HFFc6 (cell line): ENCODE results near the gene ARHGEF25. TPM values are rescaled to one million over a fixed set of nuclear protein-coding genes. Genes with fewer than 3 reads are reported as not detected.
A peak's percentile ranks its signal among the peaks of the same experiment; 100 is the strongest.

ENCODE experiments used
- DNase-seq: peaks from one replicate; pipeline ENCODE4 v3.0.0-alpha.2; 2018
- H3K27ac Mint-ChIP-seq: 2 replicates; pipeline ENCODE4 v1.8.0; 2020; ENCODE audit warnings: mild to moderate bottlenecking, mixed read lengths
- H3K27me3 Mint-ChIP-seq: 2 replicates; pipeline ENCODE4 v1.8.0; 2021; ENCODE audit warnings: mild to moderate bottlenecking, moderate library complexity, mixed read lengths; ENCODE audit not compliant: insufficient read depth
- H3K36me3 Mint-ChIP-seq: 2 replicates; pipeline ENCODE4 v1.8.0; 2021; ENCODE audit warnings: low read depth, mixed read lengths
- H3K4me1 Mint-ChIP-seq: 2 replicates; pipeline ENCODE4 v1.8.0; 2020; ENCODE audit warnings: low read depth, mixed read lengths
- H3K4me3 Mint-ChIP-seq: 2 replicates; pipeline ENCODE4 v1.8.0; 2020; ENCODE audit warnings: mild to moderate bottlenecking, moderate library complexity, mixed read lengths
- H3K9me3 Mint-ChIP-seq: 2 replicates; pipeline ENCODE4 v1.8.0; 2020; ENCODE audit warnings: mild to moderate bottlenecking, mixed read lengths
- total RNA-seq, 6 experiments: library from RNA; stranded (reverse); fragmentation: NEBNext Ultra II Directional; extraction: Animal tissue kit (Norgen Biotek cat#: 25700); gene quantifications; 2 replicates in 1 of 6; 3 replicates in 5 of 6; pipeline ENCODE4 v1.2.3, GENCODE V29; 2021
- TF ChIP-seq, protein P1 (sequence below): fragments of 200-600 bp; sonication (generic); IDR thresholded peaks from 2 replicates; pipeline ENCODE4 v1.5.0; 2021; ENCODE audit warnings: antibody characterized with exemption, mild to moderate bottlenecking

ARHGEF25 gene
- total RNA-seq, 6 experiments from 2014 or later, result 10.2 to 21.9 (median 11.9) TPM

GRCh38 chr12:57591782-57592325 lies 19.4 kb upstream of the ARHGEF25 start:
- peak overlapping the region; percentile 40; the same call in 1 of the 2 replicates for H3K27ac Mint-ChIP-seq
- no peaks in the 10 kb centered on the region for H3K36me3 Mint-ChIP-seq
- no peak for DNase-seq
- peak overlapping the region; percentile 92 for H3K4me3 Mint-ChIP-seq
- peaks cover 26% of the 10 kb centered on the region for H3K4me1 Mint-ChIP-seq
- no peaks in the 10 kb centered on the region for H3K9me3 Mint-ChIP-seq
- TF ChIP-seq, protein P1, sequence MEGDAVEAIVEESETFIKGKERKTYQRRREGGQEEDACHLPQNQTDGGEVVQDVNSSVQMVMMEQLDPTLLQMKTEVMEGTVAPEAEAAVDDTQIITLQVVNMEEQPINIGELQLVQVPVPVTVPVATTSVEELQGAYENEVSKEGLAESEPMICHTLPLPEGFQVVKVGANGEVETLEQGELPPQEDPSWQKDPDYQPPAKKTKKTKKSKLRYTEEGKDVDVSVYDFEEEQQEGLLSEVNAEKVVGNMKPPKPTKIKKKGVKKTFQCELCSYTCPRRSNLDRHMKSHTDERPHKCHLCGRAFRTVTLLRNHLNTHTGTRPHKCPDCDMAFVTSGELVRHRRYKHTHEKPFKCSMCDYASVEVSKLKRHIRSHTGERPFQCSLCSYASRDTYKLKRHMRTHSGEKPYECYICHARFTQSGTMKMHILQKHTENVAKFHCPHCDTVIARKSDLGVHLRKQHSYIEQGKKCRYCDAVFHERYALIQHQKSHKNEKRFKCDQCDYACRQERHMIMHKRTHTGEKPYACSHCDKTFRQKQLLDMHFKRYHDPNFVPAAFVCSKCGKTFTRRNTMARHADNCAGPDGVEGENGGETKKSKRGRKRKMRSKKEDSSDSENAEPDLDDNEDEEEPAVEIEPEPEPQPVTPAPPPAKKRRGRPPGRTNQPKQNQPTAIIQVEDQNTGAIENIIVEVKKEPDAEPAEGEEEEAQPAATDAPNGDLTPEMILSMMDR, result no peak
- H3K27me3 Mint-ChIP-seq, result no peaks in the 10 kb centered on the region; the same call in 1 of the 2 replicates

GRCh38 chr12:57592551-57593165 lies 18.6 kb upstream of the ARHGEF25 start:
- H3K4me3 Mint-ChIP-seq, result peak overlapping the region; percentile 92
- DNase-seq, result no peak
- H3K27ac Mint-ChIP-seq, result no peak overlapping the region
- H3K36me3 Mint-ChIP-seq, result no peaks in the 10 kb centered on the region
- TF ChIP-seq, protein P1, result no peak
- H3K4me1 Mint-ChIP-seq, result peaks cover 26% of the 10 kb centered on the region
- no peaks in the 10 kb centered on the region for H3K9me3 Mint-ChIP-seq
- H3K27me3 Mint-ChIP-seq, result no peaks in the 10 kb centered on the region; the same call in 1 of the 2 replicates

GRCh38 chr12:57593187-57593586 lies 18.0 kb upstream of the ARHGEF25 start:
- Mint-ChIP-seq H3K9me3 (no peaks in the 10 kb centered on the region), H3K27me3 (no peaks in the 10 kb centered on the region; the same call in 1 of the 2 replicates), H3K27ac (no peak overlapping the region), H3K4me3 (no peak overlapping the region), H3K4me1 (peaks cover 26% of the 10 kb centered on the region), H3K36me3 (no peaks in the 10 kb centered on the region)
- TF ChIP-seq, protein P1, result no peak
- no peak for DNase-seq

DNA sequence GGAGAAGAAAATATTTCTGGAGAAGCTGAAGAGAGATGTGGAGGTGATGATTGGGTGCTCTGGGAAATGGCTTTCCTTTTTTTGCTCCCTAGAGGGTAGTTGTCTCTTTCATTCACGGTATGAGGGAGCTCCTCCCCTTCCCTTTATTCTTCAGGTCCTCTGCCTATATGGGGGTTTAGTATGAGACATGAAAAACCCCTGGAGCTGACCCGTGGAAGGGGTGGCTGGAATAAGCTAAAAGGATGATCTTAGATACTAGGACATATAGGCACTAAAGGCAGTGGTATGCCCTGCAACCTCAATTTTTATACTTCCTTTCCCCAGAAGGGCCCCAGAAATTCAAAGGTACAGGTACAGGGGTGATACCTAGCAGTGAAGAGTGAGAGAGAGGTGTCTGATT lies 10.8 kb upstream of the ARHGEF25 start:
- Mint-ChIP-seq H3K27me3 (no peaks in the 10 kb centered on the region; the same call in 1 of the 2 replicates), H3K9me3 (no peaks in the 10 kb centered on the region), H3K36me3 (no peaks in the 10 kb centered on the region; the same call in 1 of the 2 replicates), H3K27ac (no peak overlapping the region), H3K4me1 (peaks cover 14% of the 10 kb centered on the region), H3K4me3 (no peak overlapping the region)
- TF ChIP-seq, protein P1, result no peak
- no peak for DNase-seq

DNA sequence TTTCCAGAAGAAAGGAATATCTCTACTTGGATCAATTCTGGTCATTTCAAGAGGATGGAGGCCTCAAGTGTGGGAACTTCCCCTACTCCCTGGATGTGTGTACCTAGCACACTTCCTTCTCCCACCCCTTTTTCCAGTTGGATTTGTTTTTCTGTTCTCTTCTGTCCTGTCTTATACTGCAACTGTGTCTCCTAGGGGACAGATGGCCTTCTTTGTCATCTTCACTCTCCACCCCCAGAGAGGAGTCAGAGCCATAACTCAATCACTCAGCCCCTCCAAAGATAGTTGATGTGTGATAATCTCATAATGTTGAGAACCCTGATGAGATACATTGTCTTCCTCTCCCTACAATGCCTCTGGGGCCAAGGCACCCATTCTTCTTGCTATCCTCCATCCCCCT lies 8.7 kb upstream of the ARHGEF25 start:
- TF ChIP-seq, protein P1, result no peak
- Mint-ChIP-seq H3K27ac (no peak overlapping the region), H3K27me3 (peaks cover 3% of the 10 kb centered on the region; the same call in 1 of the 2 replicates)

More for the DNA sequence above, 8.7 kb upstream of the ARHGEF25 start:
- H3K9me3 Mint-ChIP-seq, result no peaks in the 10 kb centered on the region
- H3K36me3 Mint-ChIP-seq, result no peaks in the 10 kb centered on the region; the same call in 1 of the 2 replicates
- H3K4me1 Mint-ChIP-seq, result peaks cover 21% of the 10 kb centered on the region
- DNase-seq, result no peak
- H3K4me3 Mint-ChIP-seq, result no peak overlapping the region
